ENCODE results near the gene EPHA8. TPM values are rescaled to one million over a fixed set of nuclear protein-coding genes. Genes with fewer than 3 reads are reported as not detected.

EPHA8 gene
- total and polyA plus RNA-seq, 2 of the 13 experiments (the other 11 are each of a cell fraction or from before 2014, with no cell fraction given): not detected

- Histone ChIP-seq H3K4me1 (ENCODE audit: insufficient read depth, low read length) (no peaks in the 10 kb centered on the region), H2AFZ (ENCODE audit: low read length) (no peak overlapping the region), H3K9me3 (ENCODE audit: low read length) (no peaks in the 10 kb centered on the region), H4K20me1 (ENCODE audit: insufficient read depth, low read length) (no peaks in the 10 kb centered on the region), H3K9ac (ENCODE audit: insufficient read depth, low read depth, low read length) (no peak overlapping the region), H3K27ac (ENCODE audit: extremely low read length, insufficient read depth, low read length) (no peak overlapping the region), H3K36me3 (replicated peaks in 1 of 2; ENCODE audit: control insufficient read depth in 1 of 2, insufficient read depth in 2 of 2, low read length in 2 of 2) (no peaks in the 10 kb centered on the region), H3K27me3 (ENCODE audit: control insufficient read depth in 1 of 2, insufficient read depth in 2 of 2, low read length in 2 of 2) (peaks cover 12 to 71% of the 10 kb centered on the region in 2 experiments; a peak in 4 of 5 replicates), H3K4me2 (ENCODE audit: low read depth, low read length) (no peak overlapping the region), H3K79me2 (ENCODE audit: insufficient read depth, low read length) (no peaks in the 10 kb centered on the region), H3K4me3 (replicated peaks in 1 of 3; ENCODE audit: insufficient read depth in 1 of 3, low read depth in 2 of 3, low read length in 3 of 3) (no peak overlapping the region)
- ChIA-PET POLR2A (no interaction called here), CTCF (ENCODE audit: low intra/inter-chr PET ratio, low total read pairs) (no interaction called here)
- intact Hi-C loops (cut with micrococcal nuclease; ENCODE audit: unreplicated experiment) (no loop called here), in situ Hi-C loops (cut with HindIII; ENCODE audit: extremely low pct_ligation_motif_present, low pct_unique_long_range_greater_than_20kb) (no loop called here)
- WGBS (ENCODE audit: low lambda C conversion rate): 0% methylated on average over 1 of the region's 7 CpGs
- TF ChIP-seq CREB1 (IDR thresholded peaks at IDR 0.05) (peak; percentile 62), CREB1 (CRISPR knock-in tag; IDR thresholded peaks at IDR 0.05) (no peak), DRAP1 (CRISPR knock-in tag; IDR thresholded peaks at IDR 0.05) (no peak), MNT (IDR thresholded peaks at IDR 0.05) (peak; percentile 92)
- FAIRE-seq (no peak), DNase-seq (ENCODE audit: low spot score) (no peak), ATAC-seq (no peak)
- no TSS peak for BruUV-seq (replicated peaks)
Measured at GRCh38 chr1:22587247-22587646, 24.0 kb downstream of the EPHA8 start.

- Histone ChIP-seq H3K4me2 (ENCODE audit: low read depth, low read length) (no peak overlapping the region), H3K27ac (ENCODE audit: extremely low read length, insufficient read depth, low read length) (no peak overlapping the region), H2AFZ (ENCODE audit: low read length) (no peak overlapping the region), H3K4me1 (ENCODE audit: insufficient read depth, low read length) (no peaks in the 10 kb centered on the region), H3K79me2 (ENCODE audit: insufficient read depth, low read length) (no peaks in the 10 kb centered on the region), H3K36me3 (replicated peaks in 1 of 2; ENCODE audit: control insufficient read depth in 1 of 2, insufficient read depth in 2 of 2, low read length in 2 of 2) (no peaks in the 10 kb centered on the region), H4K20me1 (ENCODE audit: insufficient read depth, low read length) (no peaks in the 10 kb centered on the region), H3K4me3 (replicated peaks in 1 of 3; ENCODE audit: insufficient read depth in 1 of 3, low read depth in 2 of 3, low read length in 3 of 3) (no peak overlapping the region), H3K27me3 (ENCODE audit: control insufficient read depth in 1 of 2, insufficient read depth in 2 of 2, low read length in 2 of 2) (peaks cover 16 to 77% of the 10 kb centered on the region in 2 experiments; a peak in 4 of 5 replicates), H3K9me3 (ENCODE audit: low read length) (no peaks in the 10 kb centered on the region), H3K9ac (ENCODE audit: insufficient read depth, low read depth, low read length) (no peak overlapping the region)
- intact Hi-C loops (cut with micrococcal nuclease; ENCODE audit: unreplicated experiment): no loop called here
- ATAC-seq: no peak
- DNase-seq (ENCODE audit: low spot score): no peak
- no peak for TF ChIP-seq ZNF33A (CRISPR knock-in tag; IDR thresholded peaks at IDR 0.05; ENCODE audit: borderline replicate concordance)
- peak; percentile 47; the same call in 1 of the 2 replicates for TF ChIP-seq EZH2 (conservative IDR thresholded peaks at IDR 0.05; ENCODE audit: low read depth, low read length)
- TF ChIP-seq PITX1 (CRISPR knock-in tag; IDR thresholded peaks at IDR 0.05): no peak
- in situ Hi-C loops (cut with HindIII; ENCODE audit: extremely low pct_ligation_motif_present, low pct_unique_long_range_greater_than_20kb): no loop called here
- CTCF ChIA-PET (ENCODE audit: low intra/inter-chr PET ratio, low total read pairs): no interaction called here
- BruUV-seq (replicated peaks): no TSS peak
- WGBS (ENCODE audit: low lambda C conversion rate): no CpG with 5 or more reads among the region's 24 CpGs
- POLR2A ChIA-PET: no interaction called here
- no peak for FAIRE-seq
Measured at GRCh38 chr1:22588899-22589422, 25.7 kb downstream of the EPHA8 start.
